K562 (cell line): ENCODE results near the gene STOX1. TPM values are rescaled to one million over a fixed set of nuclear protein-coding genes. Genes with fewer than 3 reads are reported as not detected.

Source experiments
- E2F1 ChIP-seq: sonication (generic); formaldehyde crosslinking; IDR thresholded peaks from 2 replicates; pipeline ENCODE4 v1.8.1; 2023; ENCODE audit warnings: mild to moderate bottlenecking, missing genetic modification reagents, moderate library complexity
- KDM2B ChIP-seq: fragments of 250-450 bp; sonication (Bioruptor Pico); IDR thresholded peaks from 2 replicates; pipeline ENCODE4 v1.8.0; 2021; ENCODE audit warnings: mild to moderate bottlenecking, moderate library complexity
- MTA2 ChIP-seq: fragments of 450-650 bp; IDR thresholded peaks from 2 replicates; pipeline ENCODE4 v1.6.1; 2016; ENCODE audit warnings: low read depth
- POLR3A ChIP-seq: IDR thresholded peaks from 2 replicates; pipeline ENCODE4 v1.6.1; 2011; ENCODE audit warnings: borderline replicate concordance, mild to moderate bottlenecking, moderate library complexity; ENCODE audit not compliant: insufficient read length, insufficient read depth; ENCODE audit errors: extremely low read depth
- RREB1 ChIP-seq: fragments of 250-450 bp; sonication (Bioruptor Pico); IDR thresholded peaks from 2 replicates; pipeline ENCODE4 v1.4.0; 2020
- SAFB ChIP-seq: fragments of 200-400 bp; formaldehyde crosslinking; IDR thresholded peaks from 2 replicates; pipeline ENCODE4 v1.6.1; 2017; ENCODE audit warnings: low read depth, low read length, borderline replicate concordance
- STAT5B ChIP-seq: fragments of 250-450 bp; sonication (Bioruptor Pico); IDR thresholded peaks from 2 replicates; pipeline ENCODE4 v1.8.0; 2021; ENCODE audit warnings: mild to moderate bottlenecking, inconsistent platforms
- ZNF324 ChIP-seq: fragments of 250-450 bp; sonication (Bioruptor Pico); IDR thresholded peaks from 2 replicates; pipeline ENCODE4 v1.4.0; 2020; ENCODE audit warnings: mild to moderate bottlenecking
- ZNF79 ChIP-seq: fragments of 250-450 bp; sonication (Bioruptor Pico); IDR thresholded peaks from 2 replicates; pipeline ENCODE4 v1.4.0; 2020; ENCODE audit warnings: low read depth, mild to moderate bottlenecking, moderate library complexity
- polyA plus RNA-seq, 8 experiments: library from polyadenylated mRNA; depleted of rRNA in 4 of 8; stranded (reverse) in 5 of 8; unstranded in 3 of 8; fragments of >200 nt; fragmentation: Nextera tagmentation in 2 of 8; fragmentation: Illumina TruSeq in 1 of 8; extraction: Ambion mirVana in 2 of 8; extraction: Trizol in 1 of 8; gene quantifications; 2 replicates each; pipeline versions ENCODE4 v1.2.1 to v1.2.3, GENCODE V29; 2011 to 2014; ENCODE audit warnings: inconsistent platforms in 1 of 8, missing spikeins in 1 of 8
- total RNA-seq, 7 experiments: library from RNA; depleted of rRNA in 6 of 7; stranded (reverse); fragments of >200 nt in 6 of 7; fragmentation: Illumina TruSeq in 2 of 7; extraction: Trizol in 2 of 7; gene quantifications; 2 replicates each; pipeline versions ENCODE4 v1.2.1 to v1.2.3, GENCODE V29; 2011 to 2021; ENCODE audit warnings: low replicate concordance in 1 of 7
- TF ChIP-seq, protein P1 (sequence below), 2 experiments: fragments of 450-650 bp in 1 of 2; sonication (generic) in 1 of 2; formaldehyde crosslinking in 1 of 2; IDR thresholded peaks; 2 replicates each; pipeline versions ENCODE4 v1.7.1 to v1.9.0; 2016 to 2022; ENCODE audit warnings: inconsistent platforms in 1 of 2, mild to moderate bottlenecking in 1 of 2, missing genetic modification reagents in 1 of 2

The STOX1 gene
- total and polyA plus RNA-seq, 9 of the 15 experiments (the other 6 are each of a cell fraction or from before 2014, with no cell fraction given): 0.09 to 0.87 (median 0.29) TPM

- TF ChIP-seq RREB1 (CRISPR knock-in tag) (peak; percentile 92; the same call in 1 of the 2 replicates), SAFB (no peak), E2F1 (CRISPR knock-in tag) (no peak; the same call in 1 of the 2 replicates), STAT5B (CRISPR knock-in tag) (no peak), ZNF79 (CRISPR knock-in tag) (no peak), MTA2 (no peak), ZNF324 (CRISPR knock-in tag) (no peak), POLR3A (no peak), KDM2B (CRISPR knock-in tag) (peak; percentile 61; the same call in 1 of the 2 replicates)
- TF ChIP-seq, protein P1, sequence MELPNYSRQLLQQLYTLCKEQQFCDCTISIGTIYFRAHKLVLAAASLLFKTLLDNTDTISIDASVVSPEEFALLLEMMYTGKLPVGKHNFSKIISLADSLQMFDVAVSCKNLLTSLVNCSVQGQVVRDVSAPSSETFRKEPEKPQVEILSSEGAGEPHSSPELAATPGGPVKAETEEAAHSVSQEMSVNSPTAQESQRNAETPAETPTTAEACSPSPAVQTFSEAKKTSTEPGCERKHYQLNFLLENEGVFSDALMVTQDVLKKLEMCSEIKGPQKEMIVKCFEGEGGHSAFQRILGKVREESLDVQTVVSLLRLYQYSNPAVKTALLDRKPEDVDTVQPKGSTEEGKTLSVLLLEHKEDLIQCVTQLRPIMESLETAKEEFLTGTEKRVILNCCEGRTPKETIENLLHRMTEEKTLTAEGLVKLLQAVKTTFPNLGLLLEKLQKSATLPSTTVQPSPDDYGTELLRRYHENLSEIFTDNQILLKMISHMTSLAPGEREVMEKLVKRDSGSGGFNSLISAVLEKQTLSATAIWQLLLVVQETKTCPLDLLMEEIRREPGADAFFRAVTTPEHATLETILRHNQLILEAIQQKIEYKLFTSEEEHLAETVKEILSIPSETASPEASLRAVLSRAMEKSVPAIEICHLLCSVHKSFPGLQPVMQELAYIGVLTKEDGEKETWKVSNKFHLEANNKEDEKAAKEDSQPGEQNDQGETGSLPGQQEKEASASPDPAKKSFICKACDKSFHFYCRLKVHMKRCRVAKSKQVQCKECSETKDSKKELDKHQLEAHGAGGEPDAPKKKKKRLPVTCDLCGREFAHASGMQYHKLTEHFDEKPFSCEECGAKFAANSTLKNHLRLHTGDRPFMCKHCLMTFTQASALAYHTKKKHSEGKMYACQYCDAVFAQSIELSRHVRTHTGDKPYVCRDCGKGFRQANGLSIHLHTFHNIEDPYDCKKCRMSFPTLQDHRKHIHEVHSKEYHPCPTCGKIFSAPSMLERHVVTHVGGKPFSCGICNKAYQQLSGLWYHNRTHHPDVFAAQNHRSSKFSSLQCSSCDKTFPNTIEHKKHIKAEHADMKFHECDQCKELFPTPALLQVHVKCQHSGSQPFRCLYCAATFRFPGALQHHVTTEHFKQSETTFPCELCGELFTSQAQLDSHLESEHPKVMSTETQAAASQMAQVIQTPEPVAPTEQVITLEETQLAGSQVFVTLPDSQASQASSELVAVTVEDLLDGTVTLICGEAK (IDR thresholded peaks at IDR 0.05): peak; percentile 93
- TF ChIP-seq, protein P1 (CRISPR knock-in tag; IDR thresholded peaks at IDR 0.05): no peak
Measured at GRCh38 chr10:68901105-68901927, 74.0 kb downstream of the STOX1 start, which contains the start of gene DDX50 (continued).
